ENCODE measurements around the gene PFKP. TPM values are rescaled to one million over a fixed set of nuclear protein-coding genes. Genes with fewer than 3 reads are reported as not detected.

Gene PFKP
- total RNA-seq, 1 donor from 2014 or later = 67.8 TPM

- no peak for DNase-seq (ENCODE audit: low spot score)
These were observed 67.7 kb downstream of the PFKP start for GRCh38 chr10:3135006-3135405.

GRCh38 chr10:3136336-3136735, 69.0 kb downstream of the PFKP start:
- DNase-seq (ENCODE audit: low spot score) = no peak

- peak; percentile 72 for DNase-seq (ENCODE audit: low spot score)
These were observed 69.6 kb downstream of the PFKP start for GRCh38 chr10:3136763-3137611.

- DNase-seq (ENCODE audit: low spot score) = no peak
These were observed 70.8 kb downstream of the PFKP start for GRCh38 chr10:3137958-3138726.

- DNase-seq (ENCODE audit: low spot score) = no peak
These were observed 72.0 kb downstream of the PFKP start for GRCh38 chr10:3139216-3139910.

- DNase-seq (ENCODE audit: low spot score) = no peak
These were observed 72.9 kb downstream of the PFKP start for GRCh38 chr10:3140280-3140679.

- DNase-seq (ENCODE audit: low spot score) = no peak
These were observed 74.1 kb downstream of the PFKP start for GRCh38 chr10:3141351-3142005.

- no peak for DNase-seq (ENCODE audit: low spot score)
These were observed 75.0 kb downstream of the PFKP start for GRCh38 chr10:3142146-3142875.

- DNase-seq (ENCODE audit: low spot score) = no peak
These were observed 76.0 kb downstream of the PFKP start for GRCh38 chr10:3143366-3143765.

- DNase-seq (ENCODE audit: low spot score) = no peak
These were observed 76.6 kb downstream of the PFKP start for GRCh38 chr10:3143791-3144434.

- DNase-seq (ENCODE audit: low spot score) = no peak
These were observed 78.0 kb downstream of the PFKP start for GRCh38 chr10:3145366-3145765.

GRCh38 chr10:3146289-3146688, 78.9 kb downstream of the PFKP start:
- DNase-seq (ENCODE audit: low spot score) = no peak

GRCh38 chr10:3147117-3147820, 79.9 kb downstream of the PFKP start:
- DNase-seq (ENCODE audit: low spot score) = no peak

GRCh38 chr10:3148041-3148440, 80.7 kb downstream of the PFKP start:
- DNase-seq (ENCODE audit: low spot score) = no peak

- DNase-seq (ENCODE audit: low spot score) = no peak
These were observed 81.6 kb downstream of the PFKP start for GRCh38 chr10:3148994-3149393.

- no peak for DNase-seq (ENCODE audit: low spot score)
These were observed 82.6 kb downstream of the PFKP start for GRCh38 chr10:3149918-3150317.

GRCh38 chr10:3150366-3150765, 83.0 kb downstream of the PFKP start:
- DNase-seq (ENCODE audit: low spot score) = no peak

GRCh38 chr10:3150961-3151360, 83.6 kb downstream of the PFKP start:
- no peak for DNase-seq (ENCODE audit: low spot score)

- no peak for DNase-seq (ENCODE audit: low spot score)
These were observed 84.7 kb downstream of the PFKP start for GRCh38 chr10:3151889-3152565.

- no peak for DNase-seq (ENCODE audit: low spot score)
These were observed 85.2 kb downstream of the PFKP start for GRCh38 chr10:3152566-3152935.

Measured in ureter (tissue), 1 donor.